Mesendoderm (in vitro differentiated cells): ENCODE results near the gene PCDH1.

ENCODE experiments used
- DNase-seq: peaks from one replicate; pipeline ENCODE4 v3.0.0; 2013
- H2AK5ac ChIP-seq: 2 replicates; pipeline ENCODE4 v1.6.1; 2013; ENCODE audit warnings: low read length, inconsistent platforms
- H2BK120ac ChIP-seq: 2 replicates; pipeline ENCODE4 v1.6.1; 2013; ENCODE audit warnings: low read depth, mild to moderate bottlenecking, low read length, moderate library complexity, mixed read lengths
- H2BK15ac ChIP-seq: replicated peaks from 2 replicates; pipeline ENCODE4 v1.6.1; 2013; ENCODE audit warnings: low read depth, mild to moderate bottlenecking, moderate library complexity
- H2BK5ac ChIP-seq: 2 replicates; pipeline ENCODE4 v1.6.1; 2013; ENCODE audit warnings: low read length, inconsistent platforms
- H3K18ac ChIP-seq: 2 replicates; pipeline ENCODE4 v1.6.1; 2013; ENCODE audit warnings: mild to moderate bottlenecking, low read length, mixed read lengths
- H3K23ac ChIP-seq: one replicate; pipeline ENCODE4 v1.6.1; 2013; ENCODE audit warnings: low read length
- H3K27ac ChIP-seq: 2 replicates; pipeline ENCODE4 v1.5.1; 2013; ENCODE audit warnings: low read depth, mild to moderate bottlenecking, inconsistent platforms, low read length, moderate library complexity
- H3K27me3 ChIP-seq: 2 replicates; pipeline ENCODE4 v1.6.1; 2013; ENCODE audit warnings: low read length, control low read depth, mild to moderate bottlenecking, inconsistent platforms; ENCODE audit not compliant: insufficient read depth, poor library complexity
- H3K36me3 ChIP-seq: 2 replicates; pipeline ENCODE4 v1.6.1; 2013; ENCODE audit warnings: low read length, inconsistent platforms; ENCODE audit not compliant: control insufficient read depth, insufficient read depth
- H3K4ac ChIP-seq: one replicate; pipeline ENCODE4 v1.6.1; 2013; ENCODE audit warnings: low read depth, mild to moderate bottlenecking, low read length, moderate library complexity
- H3K4me1 ChIP-seq: 2 replicates; pipeline ENCODE4 v1.6.1; 2013; ENCODE audit warnings: low read depth, low read length, inconsistent platforms; ENCODE audit not compliant: control insufficient read depth
- H3K4me2 ChIP-seq: 2 replicates; pipeline ENCODE4 v1.6.1; 2013; ENCODE audit warnings: low read length
- H3K4me3 ChIP-seq: 2 replicates; pipeline ENCODE4 v1.5.1; 2013; ENCODE audit warnings: mild to moderate bottlenecking, low read length
- H3K56ac ChIP-seq: one replicate; pipeline ENCODE4 v1.6.1; 2013; ENCODE audit warnings: low read length
- H3K79me1 ChIP-seq: 2 replicates; pipeline ENCODE4 v1.6.1; 2013; ENCODE audit warnings: low read length, inconsistent platforms
- H3K79me2 ChIP-seq: 2 replicates; pipeline ENCODE4 v1.6.1; 2013; ENCODE audit warnings: mild to moderate bottlenecking, low read length; ENCODE audit not compliant: control insufficient read depth, insufficient read depth
- H3K9ac ChIP-seq: 2 replicates; pipeline ENCODE4 v1.6.1; 2013; ENCODE audit warnings: low read length, inconsistent platforms
- H4K5ac ChIP-seq: one replicate; pipeline ENCODE4 v1.6.1; 2013; ENCODE audit warnings: low read length
- H4K8ac ChIP-seq: one replicate; pipeline ENCODE4 v1.6.1; 2013; ENCODE audit warnings: low read depth, mild to moderate bottlenecking, control low read depth, low read length, moderate library complexity
- WGBS: extraction: QIAGEN DNeasy Blood & Tissue Kit; methylation state at CpG from one replicate; pipeline ENCODE4 v1.1.7; 2013; ENCODE audit warnings: low lambda C conversion rate, missing lambda C conversion rate; ENCODE audit not compliant: insufficient coverage; ENCODE audit errors: extremely low coverage; 5-methylcytosine and 5-hydroxymethylcytosine counted together

PCDH1 gene

GRCh38 chr5:141815796-141816180, 62.4 kb downstream of the PCDH1 start:
- no peak overlapping the region for H4K8ac ChIP-seq
- H3K9ac ChIP-seq = peak overlapping the region; percentile 47
- no CpG with 5 or more reads among the region's 3 CpGs for WGBS
- H3K4me3 ChIP-seq = no peak overlapping the region
- no peak overlapping the region for H2BK15ac ChIP-seq
- H3K4me2 ChIP-seq = no peak overlapping the region
- peak overlapping the region; percentile 92 for H3K23ac ChIP-seq
- no peak for DNase-seq
- H4K5ac ChIP-seq = peak overlapping the region; percentile 23
- no peaks in the 10 kb centered on the region for H3K79me1 ChIP-seq
- peak overlapping the region; percentile 95 for H2AK5ac ChIP-seq
- H3K79me2 ChIP-seq = no peaks in the 10 kb centered on the region
- H3K36me3 ChIP-seq = no peaks in the 10 kb centered on the region
- H2BK120ac ChIP-seq = peak overlapping the region; percentile 54
- H2BK5ac ChIP-seq = peak overlapping the region; percentile 98
- H3K4ac ChIP-seq = no peak overlapping the region
- H3K27me3 ChIP-seq = no peaks in the 10 kb centered on the region
- H3K18ac ChIP-seq = peak overlapping the region; percentile 89
- peak overlapping the region; percentile 94 for H3K27ac ChIP-seq
- H3K56ac ChIP-seq = peak overlapping the region; percentile 87
- H3K4me1 ChIP-seq = peaks cover 7% of the 10 kb centered on the region

- Histone ChIP-seq H3K79me2 (no peaks in the 10 kb centered on the region), H3K4me3 (no peak overlapping the region), H3K23ac (no peak overlapping the region), H3K4me2 (no peak overlapping the region), H3K18ac (no peak overlapping the region), H2BK120ac (no peak overlapping the region), H4K8ac (no peak overlapping the region), H2BK15ac (no peak overlapping the region), H3K79me1 (no peaks in the 10 kb centered on the region), H3K56ac (no peak overlapping the region), H2AK5ac (peak overlapping the region; percentile 78), H3K27me3 (no peaks in the 10 kb centered on the region), H3K27ac (no peak overlapping the region), H4K5ac (no peak overlapping the region), H2BK5ac (peak overlapping the region; percentile 39), H3K36me3 (no peaks in the 10 kb centered on the region), H3K4me1 (peaks cover 7% of the 10 kb centered on the region), H3K4ac (no peak overlapping the region), H3K9ac (no peak overlapping the region)
- no peak for DNase-seq
Measured at GRCh38 chr5:141815051-141815795, 63.0 kb downstream of the PCDH1 start.

GRCh38 chr5:141814064-141814964, 63.9 kb downstream of the PCDH1 start:
- H3K18ac ChIP-seq = no peak overlapping the region
- no peak overlapping the region for H2BK5ac ChIP-seq
- H3K27me3 ChIP-seq = no peaks in the 10 kb centered on the region
- no peaks in the 10 kb centered on the region for H3K79me2 ChIP-seq
- H3K9ac ChIP-seq = no peak overlapping the region
- H3K23ac ChIP-seq = no peak overlapping the region
- no CpG with 5 or more reads among the region's 9 CpGs for WGBS
- peak overlapping the region; percentile 10 for H2AK5ac ChIP-seq
- H3K4me3 ChIP-seq = no peak overlapping the region
- H3K4me1 ChIP-seq = peaks cover 7% of the 10 kb centered on the region
- H4K8ac ChIP-seq = no peak overlapping the region
- H3K4me2 ChIP-seq = no peak overlapping the region
- no peak overlapping the region for H3K27ac ChIP-seq
- no peaks in the 10 kb centered on the region for H3K36me3 ChIP-seq
- no peak overlapping the region for H3K4ac ChIP-seq
- peak; percentile 84 for DNase-seq
- peak overlapping the region; percentile 54 for H3K56ac ChIP-seq
- H4K5ac ChIP-seq = no peak overlapping the region
- no peak overlapping the region for H2BK15ac ChIP-seq
- H2BK120ac ChIP-seq = no peak overlapping the region
- no peaks in the 10 kb centered on the region for H3K79me1 ChIP-seq

- no peak overlapping the region for H2AK5ac ChIP-seq
Measured at GRCh38 chr5:141812512-141812911, 65.7 kb downstream of the PCDH1 start.

GRCh38 chr5:141811287-141812155, 66.7 kb downstream of the PCDH1 start:
- Histone ChIP-seq H3K18ac (no peak overlapping the region), H3K23ac (no peak overlapping the region), H3K27me3 (no peaks in the 10 kb centered on the region), H2BK5ac (no peak overlapping the region), H3K56ac (peak overlapping the region; percentile 44), H4K5ac (no peak overlapping the region), H3K79me1 (no peaks in the 10 kb centered on the region), H3K4me2 (peak overlapping the region; percentile 5), H3K4me3 (no peak overlapping the region), H3K27ac (no peak overlapping the region), H2BK15ac (no peak overlapping the region), H4K8ac (no peak overlapping the region), H3K79me2 (no peaks in the 10 kb centered on the region), H2AK5ac (no peak overlapping the region), H3K4ac (no peak overlapping the region), H3K9ac (peak overlapping the region; percentile 25), H3K4me1 (peaks cover 5% of the 10 kb centered on the region), H3K36me3 (no peaks in the 10 kb centered on the region), H2BK120ac (no peak overlapping the region)
- peak; percentile 76 for DNase-seq
- WGBS = 100% methylated on average over 1 of the region's 29 CpGs

More at GRCh38 chr5:141812512-141812911, 65.7 kb downstream of the PCDH1 start:
- no peak overlapping the region for H3K4me3 ChIP-seq
- H4K8ac ChIP-seq = no peak overlapping the region
- H3K79me1 ChIP-seq = no peaks in the 10 kb centered on the region
- peak overlapping the region; percentile 17 for H3K56ac ChIP-seq
- H2BK15ac ChIP-seq = no peak overlapping the region
- no peak overlapping the region for H3K4me2 ChIP-seq
- no peak overlapping the region for H3K9ac ChIP-seq
- no CpG with 5 or more reads among the region's 2 CpGs for WGBS
- H3K36me3 ChIP-seq = no peaks in the 10 kb centered on the region
- H3K79me2 ChIP-seq = no peaks in the 10 kb centered on the region
- no peaks in the 10 kb centered on the region for H3K27me3 ChIP-seq
- H3K4ac ChIP-seq = no peak overlapping the region
- no peak overlapping the region for H2BK5ac ChIP-seq
- H3K18ac ChIP-seq = no peak overlapping the region
- H3K27ac ChIP-seq = no peak overlapping the region
- no peak overlapping the region for H2BK120ac ChIP-seq
- no peak for DNase-seq
- no peak overlapping the region for H3K23ac ChIP-seq
- no peak overlapping the region for H4K5ac ChIP-seq
- peaks cover 7% of the 10 kb centered on the region for H3K4me1 ChIP-seq
